HCT116 (cell line): Measurements from ENCODE around the gene PROCA1. TPM values are rescaled to one million over a fixed set of nuclear protein-coding genes. Genes with fewer than 3 reads are reported as not detected.

ENCODE experiments used
- ATAC-seq: fragments of 200-7000 bp; cut with Tn5 transposase; 2 replicates; pipeline ENCODE4 v1.9.1; 2020; ENCODE audit warnings: mild to moderate bottlenecking, moderate library complexity
- BruUV-seq: library from RNA; stranded (reverse); fragments of 400-500 nt; replicated peaks from 2 replicates; lab custom pipeline; 2021; lab: Mats Ljungman, UMichigan
- CTCF ChIA-PET: fragments of 300-600 bp; sonication (Branson Sonifier 250); formaldehyde crosslinking; loops from one replicate; lab custom pipeline; 2021; ENCODE audit warnings: antibody characterized with exemption; lab: Charles Lee
- POLR2A ChIA-PET: fragments of 300-600, 350-600 bp; sonication (Branson Sonifier 250); formaldehyde crosslinking; loops from one replicate; lab custom pipeline; 2021; ENCODE audit warnings: antibody characterized with exemption; lab: Charles Lee
- RAD21 ChIA-PET, 2 experiments: fragments of 300-600 bp; sonication (Branson Sonifier 250); formaldehyde crosslinking; loops; one replicate each; lab custom pipeline; 2023; ENCODE audit warnings: low total read pairs in 2 of 2; ENCODE audit not compliant: uncharacterized antibody in 2 of 2, unreplicated experiment in 2 of 2, low non-redundant PET in 1 of 2; lab: Charles Lee
- DNase-seq: peaks from one replicate; pipeline ENCODE4 v3.0.0-alpha.2; 2010; ENCODE audit warnings: low read depth, low spot score
- H2AFZ ChIP-seq: fragments of 200-600 bp; shearing (Covaris generic), sonication (generic); 2 replicates; pipeline ENCODE4 v1.6.1; 2017; ENCODE audit warnings: low read depth, mixed run types, mixed read lengths, antibody characterized with exemption, low read length; ENCODE audit not compliant: poor library complexity, severe bottlenecking
- H3K27ac ChIP-seq: 2 replicates; pipeline ENCODE4 v1.5.1; 2012; ENCODE audit warnings: low read depth, low read length
- H3K27me3 ChIP-seq: fragments of 200-600 bp; sonication (generic); 2 replicates; pipeline ENCODE4 v1.6.1; 2016; ENCODE audit warnings: mixed run types, low read length, mixed read lengths; ENCODE audit not compliant: insufficient read depth
- H3K36me3 ChIP-seq, 2 experiments: fragments of 200-500 bp in 1 of 2; fragments of 200-600 bp in 1 of 2; sonication (Bioruptor generic) in 1 of 2; sonication (generic) in 1 of 2; 2 replicates each; pipeline versions ENCODE4 v1.5.1 to v1.6.1; 2014 to 2016; ENCODE audit warnings: low read length in 2 of 2, inconsistent platforms in 1 of 2, mixed read lengths in 1 of 2, mixed run types in 1 of 2; ENCODE audit not compliant: insufficient read depth in 2 of 2, control insufficient read depth in 1 of 2
- H3K4me1 ChIP-seq, 2 experiments: fragments of 200-600 bp in 1 of 2; sonication (generic) in 1 of 2; 2 replicates each; pipeline versions ENCODE4 v1.5.1 to v1.6.1; 2012 to 2017; ENCODE audit warnings: low read length in 2 of 2, inconsistent platforms in 1 of 2, mild to moderate bottlenecking in 1 of 2, mixed read lengths in 1 of 2, mixed run types in 1 of 2, moderate library complexity in 1 of 2; ENCODE audit not compliant: insufficient read depth in 2 of 2, control insufficient read depth in 1 of 2
- H3K4me2 ChIP-seq: fragments of 200-600 bp; sonication (generic); 2 replicates; pipeline ENCODE4 v1.6.1; 2017; ENCODE audit warnings: mixed run types, low read length, mixed read lengths
- H3K4me3 ChIP-seq, 2 experiments: fragments of 200-600 bp in 1 of 2; sonication (generic) in 1 of 2; replicated peaks in 1 of 2; 2 replicates each; pipeline ENCODE4 v1.5.1; 2011 to 2016; ENCODE audit warnings: low read length in 2 of 2, control low read depth in 1 of 2, low read depth in 1 of 2, mild to moderate bottlenecking in 1 of 2, mixed read lengths in 1 of 2, mixed run types in 1 of 2
- H3K79me2 ChIP-seq: fragments of 200-600 bp; sonication (generic); 2 replicates; pipeline ENCODE4 v1.6.1; 2017; ENCODE audit warnings: mild to moderate bottlenecking, mixed run types, low read length, moderate library complexity, mixed read lengths; ENCODE audit not compliant: insufficient read depth
- H3K9ac ChIP-seq: fragments of 200-600 bp; sonication (generic); 2 replicates; pipeline ENCODE4 v1.6.1; 2016; ENCODE audit warnings: low read length, mixed read lengths
- H3K9me2 ChIP-seq: fragments of 200-600 bp; sonication (generic), shearing (Covaris generic); 2 replicates; pipeline ENCODE4 v1.6.1; 2017; ENCODE audit warnings: mixed run types, mild to moderate bottlenecking, moderate library complexity; ENCODE audit not compliant: insufficient read depth
- H3K9me3 ChIP-seq, 2 experiments: fragments of 200-500 bp in 1 of 2; fragments of 200-600 bp in 1 of 2; sonication (Bioruptor generic) in 1 of 2; sonication (generic) in 1 of 2; 2 replicates each; pipeline ENCODE4 v1.6.1; 2014 to 2017; ENCODE audit warnings: low read length in 2 of 2, mixed read lengths in 2 of 2, inconsistent platforms in 1 of 2, low read depth in 1 of 2, mild to moderate bottlenecking in 1 of 2, mixed run types in 1 of 2, moderate library complexity in 1 of 2; ENCODE audit not compliant: control insufficient read depth in 1 of 2, insufficient read depth in 1 of 2
- H4K20me1 ChIP-seq: fragments of 200-600 bp; sonication (generic), shearing (Covaris generic); 2 replicates; pipeline ENCODE4 v1.6.1; 2017; ENCODE audit warnings: mixed run types, mild to moderate bottlenecking, moderate library complexity; ENCODE audit not compliant: insufficient read depth
- CBX3 ChIP-seq: IDR thresholded peaks from 2 replicates; pipeline ENCODE4 v1.6.1; 2012; ENCODE audit warnings: low read depth
- CEBPB ChIP-seq: IDR thresholded peaks from 2 replicates; pipeline ENCODE4 v1.6.1; 2012; ENCODE audit warnings: low read depth
- EZH2 ChIP-seq: fragments of 200-600 bp; sonication (generic); IDR thresholded peaks from 2 replicates; pipeline ENCODE4 v1.6.1; 2017; ENCODE audit warnings: antibody characterized with exemption, mixed run types
- MAX ChIP-seq: IDR thresholded peaks from 2 replicates; pipeline ENCODE4 v1.6.1; 2012
- POLR2AphosphoS5 ChIP-seq: IDR thresholded peaks from 2 replicates; pipeline ENCODE4 v1.6.1; 2011; ENCODE audit warnings: mild to moderate bottlenecking, low read depth, low read length, moderate library complexity
- REST ChIP-seq: IDR thresholded peaks from 2 replicates; pipeline ENCODE4 v1.6.1; 2012; ENCODE audit warnings: low read depth
- TCF7L2 ChIP-seq: IDR thresholded peaks from 2 replicates; pipeline ENCODE4 v1.7.0; 2011; ENCODE audit warnings: borderline replicate concordance, inconsistent platforms; ENCODE audit not compliant: insufficient read depth, insufficient read length; ENCODE audit errors: extremely low read depth
- ZNF274 ChIP-seq: fragments of 200-500 bp; sonication (Bioruptor generic); IDR thresholded peaks from 2 replicates; pipeline ENCODE4 v1.6.1; 2014; ENCODE audit warnings: mild to moderate bottlenecking, low read depth, low read length, inconsistent platforms
- intact Hi-C: fragments of 100-400 bp; cut with micrococcal nuclease; formaldehyde crosslinking; loops from 2 replicates; pipeline ENCODE4 v1.10.0; 2022
- total RNA-seq: library from RNA; stranded (reverse); gene quantifications from one replicate; pipeline ENCODE4 v1.2.1, GENCODE V29; 2021; ENCODE audit not compliant: unreplicated experiment

The PROCA1 gene
- total RNA-seq, 1 experiment from 2014 or later = 0.96 TPM

DNA sequence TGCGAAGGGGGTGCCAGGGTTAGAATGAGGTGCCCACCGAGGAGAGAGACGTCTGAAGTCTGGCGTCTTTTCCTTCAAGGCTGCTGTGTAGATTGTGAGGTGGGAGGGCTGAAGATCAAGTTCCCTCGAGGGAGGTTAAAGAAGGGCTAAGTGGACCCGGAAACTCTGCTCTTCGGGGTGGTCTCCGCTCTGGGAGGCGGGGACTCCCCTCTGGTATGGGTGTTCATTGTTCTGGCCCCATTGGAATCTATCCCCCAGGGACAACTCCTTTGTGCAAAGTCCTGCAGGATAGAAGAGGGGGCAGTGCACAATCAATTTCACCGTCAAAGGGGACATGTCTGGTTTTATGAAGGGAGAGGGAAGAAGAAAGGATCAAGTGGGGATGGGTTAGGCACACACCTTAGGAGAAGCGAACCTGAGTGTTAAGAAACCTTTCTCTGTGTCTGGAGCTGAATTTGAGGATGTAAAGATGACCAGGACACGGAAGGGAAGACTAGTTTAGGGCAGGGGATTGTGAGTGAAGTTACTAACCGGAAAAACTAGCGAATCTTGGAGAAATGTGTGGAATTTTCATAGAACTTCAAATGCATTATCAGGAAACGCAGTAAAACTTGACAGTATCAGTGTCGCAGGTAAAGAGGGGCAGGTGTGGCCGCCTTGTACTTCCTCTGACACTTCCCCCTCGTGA lies 6.8 kb upstream of the PROCA1 start:
- H3K36me3 ChIP-seq = peaks cover 19 to 34% of the 10 kb centered on the region in 2 experiments; a peak in 3 of 4 replicates
- CTCF ChIA-PET = no interaction called here
- DNase-seq (no peak), ATAC-seq (no peak)
- H3K9me3 ChIP-seq = no peaks in the 10 kb centered on the region
- peak overlapping the region; percentile 89 for H3K27ac ChIP-seq
- RAD21 ChIA-PET = no interaction called here
- no peak overlapping the region for H2AFZ ChIP-seq
- H3K4me3 ChIP-seq = peak overlapping the region; percentile 98 to 99; a peak in 3 of 4 replicates
- no peaks in the 10 kb centered on the region for H3K27me3 ChIP-seq
- H3K79me2 ChIP-seq = peaks cover 37% of the 10 kb centered on the region
- H3K9me2 ChIP-seq = no peaks in the 10 kb centered on the region
- H3K4me2 ChIP-seq = peak overlapping the region; percentile 77
- BruUV-seq = no TSS peak
- H3K4me1 ChIP-seq = peaks cover 28 to 40% of the 10 kb centered on the region in 2 experiments
- peak overlapping the region; percentile 21; the same call in 1 of the 2 replicates for H3K9ac ChIP-seq
- TF ChIP-seq REST = no peak
- TF ChIP-seq TCF7L2 = no peak
- no peak for TF ChIP-seq CEBPB
- no peak for TF ChIP-seq POLR2AphosphoS5
- TF ChIP-seq EZH2 = no peak
- no peak for TF ChIP-seq MAX
- TF ChIP-seq ZNF274 = no peak
- TF ChIP-seq CBX3 = no peak
- POLR2A ChIA-PET = interaction anchor here (1.1 to 1.5 kb wide), 2 partner anchors 90 to 231 kb away, joined by 6 to 10 read pairs; no protein-coding TSS in a partner anchor
- intact Hi-C loops = loop anchor here (2.0 kb wide), 1 partner anchor 234 kb away; no protein-coding TSS in a partner anchor
- H4K20me1 ChIP-seq = peaks cover 11% of the 10 kb centered on the region; the same call in 1 of the 2 replicates
